ENCODE measurements around the gene DCST1.

DNA sequence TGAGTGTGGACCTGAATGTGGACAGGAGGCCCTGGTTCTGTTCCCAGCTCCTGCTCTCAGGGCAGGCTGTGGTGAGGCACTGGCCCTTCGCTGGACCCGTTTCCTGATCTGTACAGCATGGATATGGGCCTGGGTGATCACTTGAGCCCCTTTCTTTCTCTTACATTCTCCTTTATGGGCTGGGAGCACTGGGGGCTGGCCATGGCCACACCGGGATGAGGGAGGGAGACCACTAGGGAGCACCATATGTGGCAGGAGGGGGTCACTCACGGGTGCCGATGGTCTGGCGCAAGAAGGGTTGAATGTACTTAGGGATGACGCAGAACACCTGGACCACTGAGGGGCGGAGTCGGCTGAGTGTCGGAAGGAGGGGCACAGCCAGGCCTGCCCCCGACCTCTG, 2.7 kb upstream of the DCST1 start:
- TF ChIP-seq CTCF (IDR thresholded peaks at IDR 0.05; ENCODE audit: low read depth, low read length), result no peak
- no peak for TF ChIP-seq POLR2A (IDR thresholded peaks at IDR 0.05; ENCODE audit: extremely low read depth, insufficient read length)
